Activated CD4-positive, alpha-beta T cell treated with anti-CD3 and anti-CD28 coated beads, Interleukin-2, amount 50 U/mL, for 4 hours (primary cell): ENCODE results near the gene GRIN2A.

Source experiments
- DNase-seq, 2 experiments: peaks; one replicate each; pipeline ENCODE4 v3.0.0-alpha.2; 2020

Gene GRIN2A

GRCh38 chr16:10083301-10083700, 98.9 kb downstream of the GRIN2A start:
- no peak for DNase-seq

- DNase-seq = no peak
Measured at GRCh38 chr16:10081201-10081940, 100.9 kb downstream of the GRIN2A start.

- no peak for DNase-seq
Measured at GRCh38 chr16:10080051-10080772, 102.0 kb downstream of the GRIN2A start.

GRCh38 chr16:10078541-10078949, 103.7 kb downstream of the GRIN2A start:
- no peak for DNase-seq

- no peak for DNase-seq
Measured at GRCh38 chr16:10077861-10078260, 104.4 kb downstream of the GRIN2A start.

- DNase-seq = no peak
Measured at GRCh38 chr16:10076037-10076436, 106.2 kb downstream of the GRIN2A start.

- no peak for DNase-seq
Measured at GRCh38 chr16:10070591-10070990, 111.6 kb downstream of the GRIN2A start.

GRCh38 chr16:10069374-10069773, 112.9 kb downstream of the GRIN2A start:
- DNase-seq = no peak

GRCh38 chr16:10067835-10068234, 114.4 kb downstream of the GRIN2A start:
- no peak for DNase-seq

GRCh38 chr16:10067406-10067805, 114.8 kb downstream of the GRIN2A start:
- DNase-seq = no peak

- no peak for DNase-seq
Measured at GRCh38 chr16:10065019-10065418, 117.2 kb downstream of the GRIN2A start.

- DNase-seq = no peak
Measured at GRCh38 chr16:10048850-10049249, 133.4 kb downstream of the GRIN2A start.

GRCh38 chr16:10045947-10046346, 136.3 kb downstream of the GRIN2A start:
- DNase-seq = no peak

GRCh38 chr16:10045291-10045775, 136.9 kb downstream of the GRIN2A start:
- DNase-seq = no peak

- no peak for DNase-seq
Measured at GRCh38 chr16:10040136-10041080, 141.8 kb downstream of the GRIN2A start.

GRCh38 chr16:10039220-10040096, 142.8 kb downstream of the GRIN2A start:
- DNase-seq = no peak

GRCh38 chr16:10037751-10038150, 144.5 kb downstream of the GRIN2A start:
- DNase-seq = no peak

GRCh38 chr16:10036956-10037355, 145.3 kb downstream of the GRIN2A start:
- no peak for DNase-seq

GRCh38 chr16:10033556-10033955, 148.7 kb downstream of the GRIN2A start:
- DNase-seq = no peak

- no peak for DNase-seq
Measured at GRCh38 chr16:10031955-10032354, 150.3 kb downstream of the GRIN2A start.

- DNase-seq = no peak
Measured at GRCh38 chr16:10031473-10031872, 150.8 kb downstream of the GRIN2A start.

- no peak for DNase-seq
Measured at GRCh38 chr16:10028644-10029043, 153.6 kb downstream of the GRIN2A start.
